HG03558 (cell line): Measurements from ENCODE around the gene ARMC7.

Source experiments
- ATAC-seq: cut with Tn5 transposase; IDR thresholded peaks from one replicate; pipeline ENCODE4 v1.9.1; 2021; ENCODE audit warnings: moderate number of reproducible peaks; ENCODE audit not compliant: unreplicated experiment; ENCODE audit errors: extremely low read depth

Gene ARMC7

GRCh38 chr17:75077496-75078283 lies 32.1 kb upstream of the ARMC7 start:
- no peak for ATAC-seq

DNA sequence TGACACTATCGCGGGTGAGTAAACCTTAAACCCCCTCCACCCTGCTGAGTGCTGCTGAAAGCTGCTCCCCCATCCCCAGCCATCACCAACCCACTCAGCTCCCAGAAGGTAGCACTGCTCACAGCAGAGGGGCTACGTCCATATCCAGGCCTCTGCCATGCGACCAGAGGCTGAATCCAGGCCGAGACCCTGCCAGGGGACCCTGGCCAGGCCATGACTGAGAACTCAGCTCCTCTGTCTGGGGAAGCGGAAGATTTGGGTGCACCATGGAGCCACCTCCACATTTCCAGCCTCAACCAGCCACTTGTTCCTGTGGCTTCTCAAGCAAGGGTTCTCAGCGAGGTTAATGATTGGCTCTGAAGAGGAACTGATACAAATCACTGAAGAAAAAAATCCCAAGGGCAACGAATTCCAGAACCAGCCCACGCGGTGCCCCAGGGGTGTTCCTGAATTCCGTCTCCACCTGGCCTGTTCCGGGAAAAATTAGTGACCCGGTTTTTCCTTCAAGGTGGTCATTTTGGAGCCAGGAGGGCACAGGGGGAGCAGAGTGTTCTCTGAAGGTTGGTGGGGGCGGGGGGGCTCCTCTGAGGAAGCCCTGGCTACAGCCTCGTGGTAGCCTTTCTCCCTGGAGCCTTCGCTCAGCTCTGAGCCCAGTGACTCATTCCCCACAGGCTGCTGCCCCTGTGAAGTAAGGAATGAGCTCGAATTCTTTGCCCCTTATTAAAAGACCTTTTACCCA lies 31.3 kb upstream of the ARMC7 start:
- no peak for ATAC-seq

DNA sequence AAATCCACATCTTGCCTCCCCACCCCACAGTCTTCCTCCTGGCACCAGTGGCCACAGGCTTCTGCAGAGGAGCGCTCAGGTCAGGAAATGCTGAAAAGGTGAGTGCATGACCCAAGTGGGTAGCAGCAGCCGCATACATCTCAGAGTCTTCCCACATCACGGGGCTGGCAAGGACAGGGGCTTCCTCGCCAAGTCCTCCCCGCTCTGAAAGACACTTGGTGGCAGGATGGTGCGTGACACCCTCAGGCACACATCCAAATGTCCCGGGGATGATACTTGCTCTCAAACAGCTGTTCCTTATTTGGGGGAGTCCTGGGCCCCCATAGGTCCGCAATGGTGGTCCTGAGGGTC lies 30.8 kb upstream of the ARMC7 start:
- ATAC-seq, result no peak

GRCh38 chr17:75081611-75082540 lies 27.9 kb upstream of the ARMC7 start:
- no peak for ATAC-seq

GRCh38 chr17:75082683-75083082 lies 27.1 kb upstream of the ARMC7 start:
- no peak for ATAC-seq

- no peak for ATAC-seq
Observed at GRCh38 chr17:75084039-75084660, 25.6 kb upstream of the ARMC7 start.

GRCh38 chr17:75086496-75087181 lies 23.1 kb upstream of the ARMC7 start:
- no peak for ATAC-seq

GRCh38 chr17:75087182-75087557 lies 22.6 kb upstream of the ARMC7 start:
- no peak for ATAC-seq

DNA sequence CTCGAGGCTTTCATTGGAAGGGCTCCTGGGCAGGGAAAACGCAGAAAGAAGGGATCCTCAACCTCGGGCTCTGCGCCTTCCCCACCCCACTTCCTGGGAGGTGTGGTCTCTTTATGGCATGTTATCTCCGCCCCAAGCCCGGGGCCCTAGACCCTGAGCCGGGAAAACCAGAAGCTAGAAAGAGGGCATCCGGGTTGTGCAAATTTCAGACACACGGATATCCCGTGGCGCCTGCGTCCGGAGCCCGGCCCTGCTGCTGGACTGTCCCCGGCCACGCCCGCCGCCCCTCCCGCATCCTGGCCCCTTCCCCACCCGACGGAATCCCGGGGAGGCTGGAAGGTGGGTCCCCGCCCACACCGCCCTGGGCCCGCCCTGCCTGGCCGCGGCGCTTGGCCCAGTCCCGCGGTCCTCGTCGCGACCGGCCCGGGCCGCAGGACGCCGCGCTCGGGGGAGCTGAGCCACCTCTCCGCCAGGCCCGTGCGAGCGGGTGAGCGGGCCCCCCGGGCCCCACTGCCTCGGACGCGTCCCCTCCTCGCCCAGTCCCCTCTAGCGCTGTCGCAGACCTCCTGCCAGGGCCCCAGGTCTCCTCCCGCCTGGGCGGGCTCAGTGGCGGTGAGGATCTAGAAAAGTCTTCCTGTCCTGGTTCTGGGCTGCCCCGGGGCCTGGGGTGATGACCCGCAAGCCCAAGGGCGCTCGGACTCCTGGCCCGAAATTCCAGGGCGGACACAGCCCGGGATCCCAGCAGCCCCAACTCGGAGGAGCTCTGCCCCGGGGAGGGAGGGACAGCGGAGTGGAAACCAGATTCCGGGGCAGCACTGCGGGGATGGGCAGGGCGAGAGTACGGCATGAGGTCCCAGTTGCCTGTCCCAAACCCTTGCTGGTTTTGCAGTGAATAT lies 22.0 kb upstream of the ARMC7 start, which contains the start of gene SLC16A5:
Gene SLC16A5, plus strand, starts transcription at position 397 of the 896 bp plus-strand sequence. CDS start 5,683 bp downstream, outside the sequence.
- no peak for ATAC-seq

DNA sequence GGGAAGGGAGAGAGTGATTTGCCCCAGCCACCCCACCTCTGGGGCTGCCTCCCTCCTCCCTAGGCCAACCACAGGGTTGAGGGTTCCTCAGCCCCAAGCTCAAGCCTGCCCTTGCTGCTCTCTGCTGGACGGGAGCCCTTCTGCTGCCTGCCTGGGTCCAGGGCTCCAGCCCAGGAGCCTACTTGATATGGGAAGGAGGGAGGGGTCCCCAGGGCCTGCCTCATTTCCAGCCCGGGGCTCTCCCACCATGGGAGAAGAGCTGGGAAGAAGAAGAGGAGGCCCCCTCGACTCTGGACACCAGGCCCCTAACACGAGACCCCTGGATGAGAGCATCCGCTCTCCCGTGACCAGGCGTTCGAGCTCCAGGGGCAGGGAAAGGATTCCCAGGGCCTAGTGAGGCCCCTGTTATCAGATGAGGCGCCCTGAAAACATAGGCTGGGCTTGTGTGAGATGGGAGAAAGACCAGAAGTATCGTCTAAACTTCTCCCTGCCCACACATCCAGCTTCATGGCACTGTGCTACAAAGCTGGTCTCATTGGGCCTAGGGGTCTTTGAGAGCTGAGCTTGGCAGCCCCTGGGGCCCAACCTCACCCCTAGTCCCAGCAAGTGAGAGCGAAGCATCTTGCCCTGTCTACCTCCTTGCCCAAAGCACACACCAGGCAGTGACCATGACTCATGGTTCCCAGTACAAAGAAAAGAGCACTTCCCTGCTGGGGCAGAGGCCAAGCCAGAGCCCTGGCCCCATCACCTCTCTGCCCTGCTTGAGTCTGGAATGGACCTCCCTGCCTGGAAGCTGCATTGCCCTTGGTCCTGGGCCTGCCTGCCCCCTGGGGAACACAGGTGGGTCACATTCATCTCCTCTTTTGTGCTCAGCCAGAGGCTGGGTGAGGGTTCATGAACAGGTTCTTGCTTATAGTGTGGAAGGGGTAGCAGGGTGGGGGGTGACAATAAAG lies 21.0 kb upstream of the ARMC7 start:
- no peak for ATAC-seq

DNA sequence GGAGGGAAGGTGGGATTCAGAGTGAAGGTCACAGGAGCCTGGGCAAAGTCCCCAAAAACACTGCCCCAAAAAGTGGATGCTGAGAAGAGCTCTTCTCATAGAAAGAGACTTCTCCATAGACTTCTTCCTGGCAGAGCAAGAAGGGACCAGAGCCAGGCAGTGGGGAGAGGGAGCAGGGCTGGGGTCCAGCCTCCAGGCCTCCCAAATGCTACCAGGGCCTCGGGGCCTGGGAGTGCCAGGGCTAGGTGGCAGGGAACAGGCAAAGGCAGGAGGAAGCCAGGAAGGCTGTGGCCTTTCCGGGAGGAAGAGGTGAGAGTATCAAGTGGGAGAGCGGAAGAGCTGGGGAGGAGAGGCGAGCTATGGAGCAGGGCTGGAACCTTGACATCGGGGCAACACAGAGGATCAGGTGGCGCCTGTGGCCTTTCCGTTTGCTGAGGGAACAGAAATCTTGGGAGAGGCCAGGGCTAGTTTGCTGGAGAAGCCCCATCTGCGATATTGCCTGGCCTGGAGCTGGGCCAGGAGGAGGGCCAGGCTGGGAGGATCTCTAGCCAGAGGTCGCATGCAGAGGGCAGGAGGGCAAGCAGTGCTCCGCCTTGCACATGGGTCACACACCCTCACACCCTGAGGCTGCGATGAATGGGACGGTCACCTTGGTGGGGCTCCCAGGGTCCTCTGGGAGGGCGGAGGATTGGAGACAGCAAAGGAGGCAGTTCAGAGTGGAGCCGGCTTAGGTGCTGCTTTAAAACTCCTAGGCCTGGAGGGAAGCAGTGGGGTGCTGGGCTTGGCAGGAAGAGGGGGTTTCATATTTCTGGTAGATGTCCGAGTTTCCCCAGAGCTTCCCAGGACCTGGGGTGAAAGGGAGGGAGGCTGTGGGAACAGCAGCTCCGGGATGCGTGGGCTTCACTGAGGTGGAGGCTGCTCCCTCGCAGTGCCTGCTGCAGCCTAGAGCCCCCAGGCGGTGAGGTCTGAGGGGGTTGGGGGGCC lies 18.6 kb upstream of the ARMC7 start:
- no peak for ATAC-seq

GRCh38 chr17:75091855-75092327 lies 17.9 kb upstream of the ARMC7 start:
- no peak for ATAC-seq

GRCh38 chr17:75093548-75094158 lies 16.1 kb upstream of the ARMC7 start:
- no peak for ATAC-seq

DNA sequence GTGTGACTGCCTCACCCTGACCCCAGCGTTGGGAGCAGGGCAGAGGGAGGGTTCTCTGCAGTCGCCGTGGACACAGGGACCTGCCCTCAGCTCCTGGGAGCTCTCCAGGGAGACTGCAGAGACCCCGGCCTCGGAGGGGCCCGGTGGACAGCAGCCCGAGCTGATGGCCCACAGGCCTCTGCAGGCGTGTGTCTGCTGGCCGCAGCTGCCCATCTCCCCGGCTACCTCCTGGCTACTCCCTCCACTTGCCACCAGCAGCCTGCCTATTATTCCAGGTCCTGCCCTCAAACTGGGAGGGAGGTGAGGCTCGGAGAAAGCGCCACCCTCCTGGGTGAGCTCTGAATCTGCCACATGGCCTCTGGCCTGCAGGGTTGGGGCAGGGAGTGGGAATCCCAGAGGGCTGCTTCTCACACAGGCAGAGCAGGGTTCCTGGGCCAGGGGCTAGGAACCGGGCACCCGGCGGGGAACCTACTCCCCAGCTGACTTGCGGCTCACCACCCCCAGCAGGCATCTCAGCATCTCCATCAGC lies 14.8 kb upstream of the ARMC7 start:
- no peak for ATAC-seq

DNA sequence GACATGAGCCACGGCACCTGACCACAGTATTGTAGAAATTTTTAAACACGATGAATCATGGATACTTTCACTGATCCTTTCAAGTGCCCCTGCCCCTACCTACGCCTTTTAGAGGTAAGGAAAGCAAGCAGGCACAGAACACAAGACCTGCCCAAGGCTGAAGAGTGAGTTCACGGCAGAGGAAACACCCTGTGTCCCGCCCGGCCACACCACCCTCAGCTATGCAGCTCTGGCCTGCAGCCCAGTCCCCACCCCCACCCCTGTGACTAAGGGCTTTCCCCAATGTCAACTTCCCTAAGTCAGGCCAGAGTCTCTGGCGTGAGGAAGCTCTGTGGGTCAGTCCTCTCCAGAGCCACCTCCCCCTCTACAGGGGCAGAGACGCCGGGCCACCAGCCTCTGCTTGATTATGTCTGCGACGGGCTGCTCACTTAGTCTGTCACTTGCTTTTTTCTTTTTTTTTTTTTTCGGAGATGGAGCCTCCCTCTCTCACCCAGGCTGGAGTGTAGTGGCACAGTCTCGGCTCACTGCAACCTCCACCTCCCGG lies 13.6 kb upstream of the ARMC7 start:
- ATAC-seq, result no peak
